HepG2 (cell line): ENCODE results near the gene CDC34. TPM values are rescaled to one million over a fixed set of nuclear protein-coding genes. Genes with fewer than 3 reads are reported as not detected.

ENCODE experiments used
- CCAR2 ChIP-seq: fragments of 200-400 bp; formaldehyde crosslinking; optimal IDR thresholded peaks from 2 replicates; pipeline ENCODE3; 2018; ENCODE audit warnings: low read depth, mild to moderate bottlenecking, low read length, moderate library complexity
- CREB1 ChIP-seq, 2 experiments: fragments of 450-650 bp in 1 of 2; IDR thresholded peaks; 2 replicates each; pipeline ENCODE4 v1.6.1; 2016 to 2017; ENCODE audit warnings: control low read depth in 1 of 2, mild to moderate bottlenecking in 1 of 2, missing compliant biosample characterization in 1 of 2, missing genetic modification characterization in 1 of 2
- FOXC1 ChIP-seq: sonication (generic); formaldehyde crosslinking; IDR thresholded peaks from 2 replicates; pipeline ENCODE4 v1.8.0; 2022; ENCODE audit warnings: mild to moderate bottlenecking, missing genetic modification reagents, borderline replicate concordance
- MIER3 ChIP-seq: IDR thresholded peaks from 2 replicates; pipeline ENCODE4 v1.6.1; 2016; ENCODE audit warnings: missing compliant biosample characterization, borderline replicate concordance
- NR2F1 ChIP-seq, 2 experiments: fragments of 450-650 bp in 1 of 2; formaldehyde crosslinking in 1 of 2; IDR thresholded peaks; 2 replicates each; pipeline versions ENCODE4 v1.5.0 to v1.6.1; 2016 to 2020; ENCODE audit warnings: mild to moderate bottlenecking in 1 of 2, missing compliant biosample characterization in 1 of 2, missing genetic modification reagents in 1 of 2, moderate library complexity in 1 of 2
- PHF8 ChIP-seq: sonication (generic); formaldehyde crosslinking; IDR thresholded peaks from 2 replicates; pipeline ENCODE4 v1.5.0; 2020; ENCODE audit warnings: missing genetic modification reagents
- RBFOX2 ChIP-seq: fragments of 200-400 bp; formaldehyde crosslinking; IDR thresholded peaks from 2 replicates; pipeline ENCODE4 v1.6.1; 2017; ENCODE audit warnings: low read depth, mild to moderate bottlenecking, low read length
- SALL1 ChIP-seq: sonication (generic); formaldehyde crosslinking; IDR thresholded peaks from 2 replicates; pipeline ENCODE4 v1.8.0; 2022; ENCODE audit warnings: mild to moderate bottlenecking, missing genetic modification reagents
- SALL2 ChIP-seq: sonication (generic); formaldehyde crosslinking; IDR thresholded peaks from 2 replicates; pipeline ENCODE4 v1.8.1; 2023; ENCODE audit warnings: mild to moderate bottlenecking, missing genetic modification reagents, inconsistent platforms
- TEAD2 ChIP-seq: sonication (generic); formaldehyde crosslinking; IDR thresholded peaks from 2 replicates; pipeline ENCODE4 v1.9.0; 2021; ENCODE audit warnings: missing genetic modification reagents
- TRIM22 ChIP-seq: fragments of 450-650 bp; IDR thresholded peaks from 2 replicates; pipeline ENCODE4 v1.6.1; 2017
- XRCC5 ChIP-seq: fragments of 200-400 bp; formaldehyde crosslinking; optimal IDR thresholded peaks from 2 replicates; pipeline ENCODE3; 2017; ENCODE audit warnings: mild to moderate bottlenecking, low read length
- ZBTB10 ChIP-seq: sonication (generic); formaldehyde crosslinking; IDR thresholded peaks from 2 replicates; pipeline ENCODE4 v1.4.0; 2020; ENCODE audit warnings: missing genetic modification reagents, borderline replicate concordance
- ZC3H4 ChIP-seq: sonication (generic); formaldehyde crosslinking; IDR thresholded peaks from 2 replicates; pipeline ENCODE4 v1.4.0; 2020; ENCODE audit warnings: missing genetic modification reagents, borderline replicate concordance
- ZMYM3 ChIP-seq: sonication (generic); formaldehyde crosslinking; IDR thresholded peaks from 2 replicates; pipeline ENCODE4 v1.5.1; 2020; ENCODE audit warnings: mild to moderate bottlenecking, missing genetic modification reagents
- ZNF180 ChIP-seq: sonication (generic); formaldehyde crosslinking; IDR thresholded peaks from 2 replicates; pipeline ENCODE4 v1.4.0; 2020; ENCODE audit warnings: low read depth, missing genetic modification reagents, borderline replicate concordance
- ZNF343 ChIP-seq: sonication (generic); formaldehyde crosslinking; IDR thresholded peaks from 2 replicates; pipeline ENCODE4 v1.4.0; 2020; ENCODE audit warnings: mild to moderate bottlenecking, missing genetic modification reagents
- polyA plus RNA-seq, 8 experiments: library from polyadenylated mRNA; depleted of rRNA in 3 of 8; stranded (reverse) in 7 of 8; unstranded in 1 of 8; fragments of >200 nt; fragmentation: Illumina TruSeq in 4 of 8; extraction: Trizol in 4 of 8; gene quantifications; 2 replicates each; pipeline versions ENCODE4 v1.2.1 to v1.2.3, GENCODE V29; 2011 to 2016; ENCODE audit warnings: low read depth in 4 of 8, missing spikeins in 1 of 8, mixed read lengths in 1 of 8; ENCODE audit not compliant: insufficient read depth in 1 of 8
- total RNA-seq, 5 experiments: library from RNA; depleted of rRNA; stranded (reverse); fragments of >200 nt; fragmentation: Illumina TruSeq; extraction: Trizol; gene quantifications; 2 replicates each; pipeline ENCODE4 v1.2.3, GENCODE V29; 2016; ENCODE audit warnings: low read depth in 1 of 5
- TF ChIP-seq, protein P1 (sequence below), 2 experiments: sonication (generic) in 1 of 2; formaldehyde crosslinking in 1 of 2; IDR thresholded peaks; 2 replicates each; pipeline versions ENCODE4 v1.4.0 to v1.6.1; 2018 to 2020; ENCODE audit warnings: missing genetic modification reagents in 2 of 2, borderline replicate concordance in 1 of 2, low read depth in 1 of 2, mild to moderate bottlenecking in 1 of 2, missing biosample characterization in 1 of 2
- TF ChIP-seq, protein P2 (sequence below): IDR thresholded peaks from 2 replicates; pipeline ENCODE4 v1.6.1; 2016; ENCODE audit warnings: missing biosample characterization, missing genetic modification reagents, low read depth
- TF ChIP-seq, protein P3 (sequence below): sonication (generic); formaldehyde crosslinking; IDR thresholded peaks from 2 replicates; pipeline ENCODE4 v1.8.0; 2022; ENCODE audit warnings: mild to moderate bottlenecking, missing genetic modification reagents, moderate library complexity

The CDC34 gene
- total and polyA plus RNA-seq, 2 of the 13 experiments (the other 11 are each of a cell fraction or from before 2014, with no cell fraction given) = 138 to 150 TPM

DNA sequence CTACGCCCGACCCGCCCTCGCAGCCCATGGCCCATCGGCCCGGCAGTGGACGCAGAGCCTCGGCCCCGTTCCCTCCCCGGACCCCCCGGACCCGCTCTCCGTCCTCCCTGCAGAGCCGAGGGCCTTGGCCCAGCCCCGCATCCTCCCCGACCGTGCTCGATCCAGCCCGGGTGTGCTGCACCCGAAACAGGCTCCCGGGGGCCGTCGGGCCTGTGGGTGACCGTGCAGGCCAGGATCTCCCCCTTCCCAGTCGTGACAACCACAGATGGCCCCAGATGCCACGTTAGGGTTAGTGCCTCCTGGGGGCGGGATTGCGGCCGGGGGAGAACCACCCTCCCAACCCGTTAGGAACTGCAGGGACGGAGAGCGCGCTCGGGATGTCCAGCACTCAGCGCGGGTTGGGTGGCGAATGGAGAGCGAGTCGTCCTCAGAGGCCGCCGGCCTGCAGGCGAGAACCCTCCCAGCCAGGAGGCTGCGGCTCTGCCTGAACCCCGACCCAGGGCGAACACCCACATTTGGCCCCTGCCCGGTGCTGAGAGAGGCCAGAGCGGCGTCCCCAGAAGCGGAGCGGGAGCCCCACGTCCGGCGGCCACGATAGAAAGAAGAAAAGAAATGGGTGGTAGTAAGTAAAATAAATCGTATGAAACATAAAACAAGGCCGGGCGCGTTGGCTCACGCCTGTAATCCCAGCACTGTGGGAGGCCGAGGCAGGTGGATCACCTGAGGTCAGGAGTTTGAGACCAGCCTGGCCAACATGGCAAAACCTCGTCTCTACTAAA is 42.0 kb upstream of the CDC34 start (continued):
- TF ChIP-seq, protein P1, sequence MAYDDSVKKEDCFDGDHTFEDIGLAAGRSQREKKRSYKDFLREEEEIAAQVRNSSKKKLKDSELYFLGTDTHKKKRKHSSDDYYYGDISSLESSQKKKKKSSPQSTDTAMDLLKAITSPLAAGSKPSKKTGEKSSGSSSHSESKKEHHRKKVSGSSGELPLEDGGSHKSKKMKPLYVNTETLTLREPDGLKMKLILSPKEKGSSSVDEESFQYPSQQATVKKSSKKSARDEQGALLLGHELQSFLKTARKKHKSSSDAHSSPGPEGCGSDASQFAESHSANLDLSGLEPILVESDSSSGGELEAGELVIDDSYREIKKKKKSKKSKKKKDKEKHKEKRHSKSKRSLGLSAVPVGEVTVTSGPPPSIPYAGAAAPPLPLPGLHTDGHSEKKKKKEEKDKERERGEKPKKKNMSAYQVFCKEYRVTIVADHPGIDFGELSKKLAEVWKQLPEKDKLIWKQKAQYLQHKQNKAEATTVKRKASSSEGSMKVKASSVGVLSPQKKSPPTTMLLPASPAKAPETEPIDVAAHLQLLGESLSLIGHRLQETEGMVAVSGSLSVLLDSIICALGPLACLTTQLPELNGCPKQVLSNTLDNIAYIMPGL (CRISPR knock-in tag; IDR thresholded peaks at IDR 0.05; ENCODE audit: borderline replicate concordance in 1 of 2, low read depth in 1 of 2) = peak in 1 of 2 experiments; percentile 40; a peak in 1 of 4 replicates
- TF ChIP-seq ZC3H4 (peak; percentile 36; the same call in 1 of the 2 replicates), TRIM22 (no peak), ZMYM3 (CRISPR knock-in tag) (no peak), SALL1 (CRISPR knock-in tag) (no peak), MIER3 (CRISPR knock-in tag) (no peak), RBFOX2 (no peak; the same call in 1 of the 2 replicates), CCAR2 (no peak), CREB1 (IDR thresholded peaks at IDR 0.05) (no peak), CREB1 (CRISPR knock-in tag; IDR thresholded peaks at IDR 0.05) (no peak), ZBTB10 (CRISPR knock-in tag) (no peak), TEAD2 (no peak), XRCC5 (peak; percentile 36), ZNF180 (CRISPR knock-in tag) (no peak), SALL2 (no peak), NR2F1 (CRISPR knock-in tag; IDR thresholded peaks at IDR 0.05) (peak in 1 of 2 experiments; percentile 3; a peak in 1 of 4 replicates), PHF8 (peak; percentile 74; the same call in 1 of the 2 replicates), ZNF343 (CRISPR knock-in tag) (peak; percentile 89; the same call in 1 of the 2 replicates), FOXC1 (CRISPR knock-in tag) (0 out of 2 replicates have a peak, but pooled peaks have one; percentile 25)
- TF ChIP-seq, protein P2, sequence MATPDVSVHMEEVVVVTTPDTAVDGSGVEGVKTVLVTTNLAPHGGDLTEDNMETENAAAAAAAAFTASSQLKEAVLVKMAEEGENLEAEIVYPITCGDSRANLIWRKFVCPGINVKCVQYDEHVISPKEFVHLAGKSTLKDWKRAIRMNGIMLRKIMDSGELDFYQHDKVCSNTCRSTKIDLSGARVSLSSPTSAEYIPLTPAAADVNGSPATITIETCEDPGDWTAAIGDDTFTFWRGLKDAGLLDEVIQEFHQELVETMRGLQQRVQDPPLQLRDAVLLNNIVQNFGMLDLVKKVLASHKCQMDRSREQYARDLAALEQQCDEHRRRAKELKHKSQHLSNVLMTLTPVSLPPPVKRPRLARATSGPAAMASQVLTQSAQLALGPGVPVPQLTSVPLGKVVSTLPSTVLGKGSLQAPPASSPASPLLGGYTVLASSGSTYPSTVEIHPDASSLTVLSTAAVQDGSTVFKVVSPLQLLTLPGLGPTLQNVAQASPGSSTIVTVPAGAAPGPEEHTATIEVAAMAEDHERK (CRISPR knock-in tag) = no peak
- TF ChIP-seq, protein P3, sequence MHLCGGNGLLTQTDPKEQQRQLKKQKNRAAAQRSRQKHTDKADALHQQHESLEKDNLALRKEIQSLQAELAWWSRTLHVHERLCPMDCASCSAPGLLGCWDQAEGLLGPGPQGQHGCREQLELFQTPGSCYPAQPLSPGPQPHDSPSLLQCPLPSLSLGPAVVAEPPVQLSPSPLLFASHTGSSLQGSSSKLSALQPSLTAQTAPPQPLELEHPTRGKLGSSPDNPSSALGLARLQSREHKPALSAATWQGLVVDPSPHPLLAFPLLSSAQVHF (CRISPR knock-in tag) = peak; percentile 68; the same call in 1 of the 2 replicates
